Dendritic cell treated with granulocyte-macrophage colony-stimulating factor and Interleukin-4, amounts not matched to agents 40 ng/mL and 50 ng/mL, for 4 days (primary cell): ENCODE measurements around the gene NEK4.
A peak's percentile ranks its signal among the peaks of the same experiment; 100 is the strongest.

Experiments used
- H3K27ac Mint-ChIP-seq: one replicate; pipeline ENCODE4 v1.8.0; 2022; ENCODE audit warnings: mild to moderate bottlenecking, mixed read lengths
- H3K27me3 Mint-ChIP-seq: one replicate; pipeline ENCODE4 v1.8.0; 2022; ENCODE audit warnings: mild to moderate bottlenecking, mixed read lengths
- H3K36me3 Mint-ChIP-seq: one replicate; pipeline ENCODE4 v1.8.0; 2022; ENCODE audit warnings: low read depth, mixed read lengths
- H3K4me1 Mint-ChIP-seq: one replicate; pipeline ENCODE4 v1.8.0; 2022; ENCODE audit warnings: low read depth, mixed read lengths
- H3K4me3 Mint-ChIP-seq: one replicate; pipeline ENCODE4 v1.8.0; 2022; ENCODE audit warnings: mild to moderate bottlenecking, moderate library complexity, mixed read lengths
- H3K9me3 Mint-ChIP-seq: one replicate; pipeline ENCODE4 v1.8.0; 2022; ENCODE audit warnings: mixed read lengths
- intact Hi-C: fragments of 100-400 bp; cut with micrococcal nuclease; formaldehyde crosslinking; loops from one replicate; pipeline ENCODE4 v1.15.0; 2022

Gene NEK4

GRCh38 chr3:52696830-52697631 lies 73.7 kb downstream of the NEK4 start:
- H3K9me3 Mint-ChIP-seq, result no peaks in the 10 kb centered on the region
- H3K27ac Mint-ChIP-seq, result peak overlapping the region; percentile 61
- no peaks in the 10 kb centered on the region for H3K27me3 Mint-ChIP-seq
- intact Hi-C loops, result no loop called here
- peaks cover 66% of the 10 kb centered on the region for H3K36me3 Mint-ChIP-seq
- H3K4me3 Mint-ChIP-seq, result no peak overlapping the region
- H3K4me1 Mint-ChIP-seq, result peaks cover 8% of the 10 kb centered on the region

GRCh38 chr3:52695798-52696671 lies 74.7 kb downstream of the NEK4 start:
- H3K9me3 Mint-ChIP-seq, result no peaks in the 10 kb centered on the region
- intact Hi-C loops, result no loop called here
- H3K4me1 Mint-ChIP-seq, result peaks cover 8% of the 10 kb centered on the region
- peaks cover 76% of the 10 kb centered on the region for H3K36me3 Mint-ChIP-seq
- H3K27ac Mint-ChIP-seq, result no peak overlapping the region
- H3K4me3 Mint-ChIP-seq, result no peak overlapping the region
- H3K27me3 Mint-ChIP-seq, result no peaks in the 10 kb centered on the region

DNA sequence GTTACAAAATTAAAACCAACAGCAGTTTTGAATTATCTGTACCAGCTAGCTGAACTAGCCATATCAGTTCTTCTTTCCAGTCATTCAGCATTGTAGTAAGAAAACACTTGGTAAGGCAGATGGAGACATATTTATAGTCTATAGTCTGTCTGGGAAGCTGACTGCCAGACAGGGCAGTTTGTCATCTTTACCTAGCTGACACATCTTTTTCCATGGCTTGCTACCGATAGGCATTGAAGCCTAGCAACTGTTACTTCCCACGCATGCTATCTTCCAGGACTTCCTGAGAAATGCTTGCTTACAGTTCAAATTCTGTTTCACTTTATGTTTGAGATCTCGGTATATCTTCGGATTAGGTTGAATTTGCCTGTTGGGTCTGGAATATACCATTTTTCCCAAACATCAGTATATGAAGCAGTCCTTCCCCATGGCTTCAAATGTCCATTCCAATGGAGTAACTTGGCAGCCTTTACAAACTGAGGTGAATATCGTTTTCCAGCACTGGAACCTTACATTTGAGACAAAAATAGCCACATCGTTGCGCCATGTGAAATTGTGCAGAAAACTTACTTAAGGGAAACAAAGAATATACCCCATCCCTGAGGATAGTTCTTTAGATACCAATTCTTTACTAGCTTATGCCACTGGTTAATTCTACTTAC lies 76.1 kb downstream of the NEK4 start:
- H3K36me3 Mint-ChIP-seq, result peaks cover 85% of the 10 kb centered on the region
- no peak overlapping the region for H3K4me3 Mint-ChIP-seq
- intact Hi-C loops, result no loop called here
- no peaks in the 10 kb centered on the region for H3K9me3 Mint-ChIP-seq
- H3K4me1 Mint-ChIP-seq, result peaks cover 19% of the 10 kb centered on the region
- no peak overlapping the region for H3K27ac Mint-ChIP-seq
- H3K27me3 Mint-ChIP-seq, result no peaks in the 10 kb centered on the region

- H3K27ac Mint-ChIP-seq, result no peak overlapping the region
- intact Hi-C loops, result no loop called here
- H3K4me3 Mint-ChIP-seq, result no peak overlapping the region
- H3K9me3 Mint-ChIP-seq, result no peaks in the 10 kb centered on the region
- H3K36me3 Mint-ChIP-seq, result peaks cover 96% of the 10 kb centered on the region
- H3K4me1 Mint-ChIP-seq, result peaks cover 34% of the 10 kb centered on the region
- no peaks in the 10 kb centered on the region for H3K27me3 Mint-ChIP-seq
Observed at GRCh38 chr3:52693071-52693470, 77.7 kb downstream of the NEK4 start.

DNA sequence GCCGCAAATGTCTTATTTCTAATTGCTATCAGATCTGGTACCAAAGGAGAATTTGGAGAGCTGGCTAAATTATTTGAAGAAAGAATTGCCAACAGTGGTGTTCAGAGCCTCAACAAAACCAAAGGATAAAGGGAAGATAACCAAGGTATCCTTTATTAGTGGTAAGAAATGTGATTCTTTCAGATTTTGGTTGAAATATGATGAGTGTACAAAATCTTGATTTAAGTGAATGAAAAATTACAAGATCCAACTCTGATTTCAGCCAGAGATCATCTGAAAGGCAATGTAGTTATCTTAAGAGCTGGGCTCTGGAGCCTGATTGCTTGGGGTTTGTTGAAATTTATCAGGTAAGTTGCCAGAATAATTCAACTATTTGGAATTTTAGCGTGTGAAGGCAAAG lies 80.2 kb downstream of the NEK4 start:
- H3K27me3 Mint-ChIP-seq, result no peaks in the 10 kb centered on the region
- H3K4me1 Mint-ChIP-seq, result peaks cover 27% of the 10 kb centered on the region
- H3K27ac Mint-ChIP-seq, result peak overlapping the region; percentile 56
- peaks cover 95% of the 10 kb centered on the region for H3K36me3 Mint-ChIP-seq
- no peak overlapping the region for H3K4me3 Mint-ChIP-seq
- intact Hi-C loops, result no loop called here
- no peaks in the 10 kb centered on the region for H3K9me3 Mint-ChIP-seq

- peaks cover 27% of the 10 kb centered on the region for H3K4me1 Mint-ChIP-seq
- no peaks in the 10 kb centered on the region for H3K27me3 Mint-ChIP-seq
Observed at GRCh38 chr3:52689151-52689550, 81.6 kb downstream of the NEK4 start.

DNA sequence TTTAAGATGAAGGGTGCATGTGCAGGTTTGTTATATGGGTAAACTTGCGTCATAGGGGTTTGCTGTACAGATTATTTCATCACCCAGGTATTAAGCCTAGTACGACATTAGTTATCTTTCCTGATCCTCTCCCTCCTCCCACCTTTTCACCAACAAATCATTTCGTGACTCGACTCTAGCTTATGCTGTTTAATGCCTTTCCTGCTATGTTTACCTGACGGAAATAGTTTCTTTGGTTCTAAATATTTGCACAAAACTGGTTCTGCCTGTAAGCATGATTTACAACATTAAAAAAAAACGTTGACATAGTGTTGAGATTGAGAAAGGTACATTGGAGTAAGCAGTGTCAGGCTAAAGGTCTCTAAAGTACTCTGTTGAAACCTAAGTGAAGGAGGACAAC lies 82.5 kb downstream of the NEK4 start:
- intact Hi-C loops, result no loop called here
- Mint-ChIP-seq H3K27ac (no peak overlapping the region), H3K27me3 (no peaks in the 10 kb centered on the region), H3K36me3 (peaks cover 79% of the 10 kb centered on the region), H3K4me3 (no peak overlapping the region), H3K4me1 (peaks cover 35% of the 10 kb centered on the region), H3K9me3 (no peaks in the 10 kb centered on the region)

More at GRCh38 chr3:52689151-52689550, 81.6 kb downstream of the NEK4 start:
- Mint-ChIP-seq H3K9me3 (no peaks in the 10 kb centered on the region), H3K36me3 (peaks cover 88% of the 10 kb centered on the region), H3K27ac (peak overlapping the region; percentile 56), H3K4me3 (no peak overlapping the region)
- intact Hi-C loops, result no loop called here

DNA sequence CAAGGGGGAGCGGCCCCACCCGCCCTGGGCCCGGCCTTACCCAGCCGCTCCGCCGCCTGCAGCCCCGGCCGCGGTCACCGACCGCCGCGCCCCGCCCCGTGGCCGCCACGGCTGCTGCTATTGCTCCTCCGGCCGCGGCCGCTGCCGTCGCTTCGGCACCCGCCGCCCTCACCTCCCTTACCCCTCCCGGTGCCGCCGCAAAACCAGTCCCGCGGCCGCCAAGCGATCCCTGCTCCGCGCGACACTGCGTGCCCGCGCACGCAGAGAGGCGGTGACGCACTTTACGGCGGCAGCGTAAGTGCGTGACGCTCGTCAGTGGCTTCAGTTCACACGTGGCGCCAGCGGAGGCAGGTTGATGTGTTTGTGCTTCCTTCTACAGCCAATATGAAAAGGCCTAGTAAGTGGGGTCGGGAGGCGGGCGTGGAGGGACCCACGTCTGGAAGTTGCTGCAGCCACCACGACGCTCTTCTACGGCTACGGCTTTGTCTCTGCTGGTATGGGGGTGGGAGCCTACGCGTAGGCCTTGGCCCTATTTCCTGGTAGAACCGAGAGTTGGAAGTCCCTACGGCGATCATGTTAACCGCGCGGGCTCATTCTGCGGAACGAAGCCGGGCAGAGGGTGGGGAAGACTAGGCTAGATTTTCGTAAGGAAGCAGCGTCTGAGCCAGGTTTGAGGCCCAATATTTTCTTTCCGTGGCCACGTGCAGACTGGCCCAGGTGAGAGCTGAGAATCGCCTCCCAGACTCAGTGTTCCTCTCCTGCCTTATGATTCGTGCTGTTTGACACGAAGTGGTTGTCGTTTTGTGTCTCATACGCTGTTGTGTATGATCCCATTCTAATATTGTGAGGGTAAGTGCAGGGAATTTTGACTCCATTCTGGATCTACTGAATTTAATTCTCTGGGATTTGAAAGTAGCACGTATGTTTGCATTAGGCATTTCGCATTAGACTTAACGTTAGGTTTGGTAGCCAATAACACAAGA lies 84.7 kb downstream of the NEK4 start, which contains the start of the genes GNL3 and PBRM1:
TSS of gene GNL3 (plus strand) at position 324 of the 983 bp plus-strand sequence. CDS start at position 385, 61 bp downstream.
TSS of gene PBRM1 (minus strand) at position 205 of the 983 bp plus-strand sequence.
- intact Hi-C loops, result loop anchor here (1.0 kb wide), 1 partner anchor 20 kb away; the partner anchor contains the start of gene SPCS1
- Mint-ChIP-seq H3K9me3 (no peaks in the 10 kb centered on the region), H3K4me1 (peaks cover 49% of the 10 kb centered on the region), H3K4me3 (peak within 1 kb of the TSS; percentile 91), H3K27me3 (no peaks in the 10 kb centered on the region), H3K27ac (peak within 1 kb of the TSS; percentile 97), H3K36me3 (peaks cover 66% of the 10 kb centered on the region)

GRCh38 chr3:52685285-52685708 lies 85.4 kb downstream of the NEK4 start:
- peak overlapping the region; percentile 90 for H3K4me3 Mint-ChIP-seq
- H3K27ac Mint-ChIP-seq, result peak overlapping the region; percentile 97
- peaks cover 51% of the 10 kb centered on the region for H3K4me1 Mint-ChIP-seq
- no peaks in the 10 kb centered on the region for H3K9me3 Mint-ChIP-seq
- no peaks in the 10 kb centered on the region for H3K27me3 Mint-ChIP-seq
- intact Hi-C loops, result no loop called here
- peaks cover 66% of the 10 kb centered on the region for H3K36me3 Mint-ChIP-seq

GRCh38 chr3:52684184-52684583 lies 86.6 kb downstream of the NEK4 start:
- Mint-ChIP-seq H3K9me3 (no peaks in the 10 kb centered on the region), H3K4me3 (no peak overlapping the region), H3K27me3 (no peaks in the 10 kb centered on the region), H3K4me1 (peaks cover 52% of the 10 kb centered on the region), H3K27ac (peak overlapping the region; percentile 97), H3K36me3 (peaks cover 65% of the 10 kb centered on the region)
- intact Hi-C loops, result no loop called here

- intact Hi-C loops, result no loop called here
- Mint-ChIP-seq H3K4me1 (peaks cover 53% of the 10 kb centered on the region), H3K27me3 (no peaks in the 10 kb centered on the region), H3K27ac (peak overlapping the region; percentile 97), H3K36me3 (peaks cover 65% of the 10 kb centered on the region), H3K4me3 (no peak overlapping the region), H3K9me3 (no peaks in the 10 kb centered on the region)
Observed at GRCh38 chr3:52683611-52684010, 87.1 kb downstream of the NEK4 start.

DNA sequence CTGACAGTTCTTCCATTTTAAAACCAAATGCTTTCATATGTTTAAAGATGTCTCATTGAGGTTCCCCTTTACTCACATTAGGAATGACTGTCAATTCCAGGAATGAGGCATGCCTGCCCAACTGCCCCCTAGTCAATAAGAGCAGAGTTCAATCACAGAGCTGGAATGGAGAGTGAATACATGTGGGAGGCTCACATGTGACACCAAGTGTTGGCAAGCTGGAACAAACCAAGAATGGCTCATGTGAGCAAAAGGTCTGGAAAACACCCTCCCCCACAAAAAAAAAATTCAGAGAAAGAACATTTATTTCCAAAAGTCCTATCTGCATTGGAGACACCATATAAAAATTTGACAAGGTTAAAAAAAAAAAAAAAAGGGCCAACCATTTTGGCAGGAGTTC lies 88.7 kb downstream of the NEK4 start:
- Mint-ChIP-seq H3K36me3 (peaks cover 65% of the 10 kb centered on the region), H3K27ac (peak overlapping the region; percentile 97), H3K9me3 (no peaks in the 10 kb centered on the region), H3K4me3 (peak overlapping the region; percentile 70), H3K4me1 (peaks cover 52% of the 10 kb centered on the region), H3K27me3 (no peaks in the 10 kb centered on the region)
- intact Hi-C loops, result no loop called here

DNA sequence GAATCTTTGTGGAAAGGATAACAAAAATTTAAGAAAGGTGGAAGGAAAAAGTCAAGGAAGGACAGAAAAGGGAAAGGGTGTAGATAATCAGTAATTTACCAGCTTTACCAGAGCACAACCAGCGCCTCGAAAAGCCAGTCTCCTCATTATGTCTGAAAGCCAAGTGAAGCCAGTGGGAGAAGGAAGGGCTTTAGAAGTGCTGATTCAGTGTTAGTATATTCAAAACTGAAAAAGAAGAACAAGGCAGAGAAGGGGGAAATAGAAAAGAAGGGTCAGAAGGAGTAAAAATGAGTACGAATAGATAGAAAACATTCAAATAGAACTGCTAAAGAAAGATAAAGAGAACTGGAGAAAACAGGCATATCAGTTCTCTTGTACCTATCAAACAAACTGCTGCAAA lies 89.1 kb downstream of the NEK4 start:
- peak overlapping the region; percentile 70 for H3K4me3 Mint-ChIP-seq
- intact Hi-C loops, result no loop called here
- no peaks in the 10 kb centered on the region for H3K9me3 Mint-ChIP-seq
- peaks cover 68% of the 10 kb centered on the region for H3K36me3 Mint-ChIP-seq
- H3K27ac Mint-ChIP-seq, result peak overlapping the region; percentile 97
- peaks cover 54% of the 10 kb centered on the region for H3K4me1 Mint-ChIP-seq
- no peaks in the 10 kb centered on the region for H3K27me3 Mint-ChIP-seq
